Ishikawa (cell line): ENCODE measurements around the gene SUGP1.

ENCODE experiments used
- TAF1 ChIP-seq: IDR thresholded peaks from 2 replicates; pipeline ENCODE4 v1.6.1; 2012; ENCODE audit warnings: low read depth, mild to moderate bottlenecking
- TF ChIP-seq, protein P1 (sequence below): IDR thresholded peaks from 2 replicates; pipeline ENCODE4 v1.6.1; 2012; ENCODE audit warnings: low read depth, mild to moderate bottlenecking

GRCh38 chr19:19345232-19345631, 24.9 kb upstream of the SUGP1 start:
- TF ChIP-seq, protein P1, sequence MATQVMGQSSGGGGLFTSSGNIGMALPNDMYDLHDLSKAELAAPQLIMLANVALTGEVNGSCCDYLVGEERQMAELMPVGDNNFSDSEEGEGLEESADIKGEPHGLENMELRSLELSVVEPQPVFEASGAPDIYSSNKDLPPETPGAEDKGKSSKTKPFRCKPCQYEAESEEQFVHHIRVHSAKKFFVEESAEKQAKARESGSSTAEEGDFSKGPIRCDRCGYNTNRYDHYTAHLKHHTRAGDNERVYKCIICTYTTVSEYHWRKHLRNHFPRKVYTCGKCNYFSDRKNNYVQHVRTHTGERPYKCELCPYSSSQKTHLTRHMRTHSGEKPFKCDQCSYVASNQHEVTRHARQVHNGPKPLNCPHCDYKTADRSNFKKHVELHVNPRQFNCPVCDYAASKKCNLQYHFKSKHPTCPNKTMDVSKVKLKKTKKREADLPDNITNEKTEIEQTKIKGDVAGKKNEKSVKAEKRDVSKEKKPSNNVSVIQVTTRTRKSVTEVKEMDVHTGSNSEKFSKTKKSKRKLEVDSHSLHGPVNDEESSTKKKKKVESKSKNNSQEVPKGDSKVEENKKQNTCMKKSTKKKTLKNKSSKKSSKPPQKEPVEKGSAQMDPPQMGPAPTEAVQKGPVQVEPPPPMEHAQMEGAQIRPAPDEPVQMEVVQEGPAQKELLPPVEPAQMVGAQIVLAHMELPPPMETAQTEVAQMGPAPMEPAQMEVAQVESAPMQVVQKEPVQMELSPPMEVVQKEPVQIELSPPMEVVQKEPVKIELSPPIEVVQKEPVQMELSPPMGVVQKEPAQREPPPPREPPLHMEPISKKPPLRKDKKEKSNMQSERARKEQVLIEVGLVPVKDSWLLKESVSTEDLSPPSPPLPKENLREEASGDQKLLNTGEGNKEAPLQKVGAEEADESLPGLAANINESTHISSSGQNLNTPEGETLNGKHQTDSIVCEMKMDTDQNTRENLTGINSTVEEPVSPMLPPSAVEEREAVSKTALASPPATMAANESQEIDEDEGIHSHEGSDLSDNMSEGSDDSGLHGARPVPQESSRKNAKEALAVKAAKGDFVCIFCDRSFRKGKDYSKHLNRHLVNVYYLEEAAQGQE = no peak
- no peak for TF ChIP-seq TAF1
